Stimulated activated CD8-positive, alpha-beta memory T cell treated with anti-CD3 and anti-CD28 coated beads, Interleukin-12 subunit alpha, Interleukin-12 subunit beta, amount 100 ng/mL, for 1 hour (primary cell): Measurements from ENCODE around the gene TSPAN9.

Experiments
- DNase-seq: peaks from one replicate; pipeline ENCODE4 v3.0.0-alpha.2; 2020; ENCODE audit warnings: low read depth

The TSPAN9 gene

DNA sequence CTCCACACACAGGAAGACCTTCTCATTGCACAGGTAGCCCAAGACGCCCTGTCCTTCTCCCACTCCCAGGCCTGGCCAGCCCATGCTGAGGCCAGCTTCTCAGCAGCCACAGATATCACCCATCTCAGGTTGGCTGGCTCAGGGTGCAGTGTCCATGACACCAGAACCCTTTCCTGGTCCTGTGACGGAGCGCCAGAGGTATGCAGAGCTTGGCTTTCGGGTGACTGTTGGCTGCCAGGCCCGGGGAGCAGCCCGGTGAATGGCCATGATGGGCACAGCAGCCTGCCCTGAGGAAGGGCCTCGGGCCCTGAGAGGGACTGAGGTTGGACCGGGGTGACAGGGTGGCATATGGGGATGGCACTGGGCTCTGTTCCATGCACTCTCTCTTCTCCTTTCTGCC lies 173.4 kb downstream of the TSPAN9 start:
- DNase-seq: no peak

DNA sequence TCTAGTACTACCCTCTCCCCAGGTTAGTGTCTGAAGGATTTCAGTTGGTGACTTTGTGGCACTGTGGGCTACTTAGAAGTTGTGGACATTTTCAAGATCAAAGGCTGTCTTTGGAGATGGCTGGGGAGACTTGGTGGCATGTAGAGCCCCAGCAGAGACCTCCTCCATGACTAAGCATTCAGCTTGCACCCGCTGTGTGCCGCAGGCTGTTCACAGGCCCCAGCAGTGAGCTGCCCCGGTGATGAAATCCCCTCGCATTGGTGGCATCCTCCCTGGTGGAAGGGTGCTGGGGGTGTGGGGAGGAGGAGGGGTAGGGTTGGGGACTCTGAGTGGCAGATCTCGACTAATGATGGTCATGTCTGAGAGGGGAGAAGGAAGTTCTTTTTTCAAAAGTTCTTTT lies 173.9 kb downstream of the TSPAN9 start:
- no peak for DNase-seq

DNA sequence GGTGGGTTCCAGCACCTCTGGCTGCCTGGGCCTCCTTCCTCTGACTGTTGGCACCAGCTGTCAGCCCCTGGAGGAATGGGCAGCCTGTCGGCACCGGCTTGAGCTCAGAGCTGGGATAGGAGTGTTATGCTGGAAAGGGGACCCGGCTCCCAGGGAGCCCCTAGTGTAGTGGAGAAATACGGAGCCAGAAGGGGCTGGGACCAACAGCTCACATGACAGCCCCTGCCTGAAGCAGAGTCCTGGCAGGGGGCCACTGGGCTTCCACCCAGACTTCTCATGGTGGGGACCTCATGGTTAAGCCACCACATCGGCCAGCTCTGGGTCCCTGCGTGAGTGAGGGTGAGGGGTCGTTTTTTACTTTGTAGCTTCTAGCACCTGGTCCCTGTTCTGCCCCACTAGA lies 174.5 kb downstream of the TSPAN9 start:
- DNase-seq: no peak

DNA sequence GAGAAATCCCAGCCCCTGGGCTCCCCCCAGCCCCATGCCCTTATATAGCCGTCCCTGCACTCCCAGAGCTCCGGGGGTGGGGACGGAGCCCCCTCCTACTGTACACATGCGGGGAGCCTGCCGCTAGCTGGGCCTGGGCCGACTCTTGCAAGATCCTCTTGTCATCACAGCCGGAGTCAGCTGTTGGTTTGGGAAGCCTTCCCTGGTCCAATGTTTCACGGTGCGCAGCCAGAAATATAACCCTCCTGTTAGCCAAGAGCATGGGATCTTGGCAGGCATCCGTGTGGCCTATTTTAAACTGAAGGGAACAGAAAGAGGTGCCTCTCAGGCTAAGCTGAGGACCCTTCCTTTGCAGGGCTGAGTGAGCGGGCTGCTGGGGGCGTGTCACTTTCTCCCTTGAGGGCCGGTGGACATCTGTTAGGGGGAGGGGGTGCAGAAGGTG lies 175.3 kb downstream of the TSPAN9 start:
- DNase-seq: no peak

- no peak for DNase-seq
Observed at GRCh38 chr12:3253682-3254275, 176.6 kb downstream of the TSPAN9 start.

DNA sequence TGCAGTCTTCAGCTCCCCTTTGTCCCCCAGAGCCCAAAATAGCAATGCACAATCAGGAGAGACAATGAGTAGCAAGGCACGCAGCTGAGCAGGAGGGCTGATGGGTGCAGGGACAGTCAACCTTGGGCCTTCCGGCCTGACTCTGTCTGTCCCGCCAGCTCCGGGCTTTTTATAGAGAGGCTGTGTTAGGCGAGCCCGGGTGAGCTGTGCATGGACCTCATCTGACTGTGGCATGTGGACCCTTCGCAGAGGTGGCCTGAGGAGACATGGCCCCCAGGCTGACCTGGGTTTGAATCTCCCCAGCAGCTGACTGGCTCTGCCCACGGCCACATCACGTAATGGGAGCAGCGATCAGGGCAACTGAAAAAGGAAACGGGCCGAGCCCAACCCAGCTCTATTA lies 177.9 kb downstream of the TSPAN9 start:
- DNase-seq: no peak

DNA sequence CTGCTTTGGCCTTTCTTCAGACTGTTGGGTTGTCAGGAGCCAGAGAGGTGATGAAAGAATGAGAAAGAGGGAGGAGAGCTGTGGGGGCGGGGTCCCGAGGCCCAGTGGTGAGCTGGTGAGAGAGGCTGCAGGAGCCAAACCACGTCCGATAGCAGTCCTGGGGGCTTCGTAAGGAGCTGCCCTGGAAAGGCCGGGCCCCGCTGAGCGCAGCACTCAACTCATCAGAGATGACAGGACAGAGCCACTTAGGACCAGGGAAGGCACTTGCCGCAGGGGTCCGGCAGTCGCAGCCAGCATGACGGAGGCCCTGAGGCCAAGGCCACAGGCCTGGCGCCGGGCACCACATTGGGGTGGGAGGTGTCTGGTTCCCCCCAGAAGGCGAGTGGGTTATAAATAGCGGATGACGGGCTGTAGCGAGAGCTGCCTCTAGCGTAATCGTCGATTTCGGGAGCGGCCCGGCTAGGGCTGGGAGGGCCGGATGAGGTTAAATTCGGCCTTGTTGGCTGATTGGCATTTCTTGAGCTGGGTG lies 179.0 kb downstream of the TSPAN9 start:
- DNase-seq: no peak

DNA sequence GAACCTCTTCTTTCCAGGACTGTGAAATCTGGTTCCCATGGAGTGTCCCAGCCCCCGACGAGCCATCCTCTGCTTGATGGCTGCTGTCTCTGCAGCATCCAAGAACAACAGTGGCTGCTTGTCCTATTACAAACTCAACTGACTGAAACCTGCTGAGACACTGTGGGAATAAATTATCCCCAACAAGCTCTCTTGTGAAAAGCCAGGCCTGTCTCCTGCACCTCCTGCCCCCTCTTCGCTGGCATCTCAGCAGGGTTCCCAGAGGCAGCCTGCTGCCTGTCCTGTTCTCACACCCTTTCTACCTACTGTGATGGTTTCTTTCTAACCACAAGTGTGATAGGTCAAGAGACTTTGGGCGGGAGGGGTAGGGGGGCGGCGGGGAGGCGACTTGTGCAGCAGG lies 180.2 kb downstream of the TSPAN9 start:
- DNase-seq: no peak

DNA sequence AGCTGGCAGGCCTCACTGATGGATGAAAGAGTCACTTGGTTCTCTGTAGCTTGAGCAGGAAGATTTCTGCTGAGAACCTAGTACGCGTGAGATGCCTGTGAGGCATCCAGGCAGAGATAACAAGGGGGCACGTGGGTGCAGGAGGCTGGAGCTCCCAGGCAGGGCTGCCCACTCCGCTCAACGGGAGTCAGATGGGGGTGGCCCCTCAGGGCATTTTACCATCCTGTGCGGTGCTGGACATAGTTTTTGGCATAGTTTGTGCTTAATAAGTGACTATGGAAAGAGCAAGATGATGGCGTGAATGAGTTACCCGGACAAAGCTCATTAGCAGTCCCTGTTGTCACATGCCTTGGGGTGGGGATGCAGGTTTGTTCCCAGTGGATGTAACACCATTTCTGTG lies 182.8 kb downstream of the TSPAN9 start:
- no peak for DNase-seq

GRCh38 chr12:3261782-3262359 lies 184.7 kb downstream of the TSPAN9 start:
- DNase-seq: no peak

GRCh38 chr12:3262470-3262869 lies 185.3 kb downstream of the TSPAN9 start:
- DNase-seq: no peak

DNA sequence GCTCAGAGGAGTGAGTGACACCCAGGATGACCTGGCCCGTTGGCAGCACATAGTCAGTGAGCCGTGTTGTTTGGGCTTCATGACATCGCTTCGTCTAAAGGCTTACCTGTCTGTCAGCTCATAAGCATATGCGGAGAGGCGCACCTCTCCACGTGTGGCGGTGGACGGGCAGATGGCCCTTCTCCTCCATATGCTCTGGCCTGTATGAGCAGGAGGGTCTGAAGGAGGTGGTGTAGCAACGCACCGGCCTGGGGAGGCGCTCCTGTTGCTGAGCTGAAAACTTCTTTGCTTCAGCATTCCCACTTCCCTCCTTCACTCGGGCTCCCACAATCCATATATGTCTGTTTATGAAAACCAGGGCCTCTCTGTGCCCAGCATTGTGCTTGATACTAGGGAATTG lies 186.1 kb downstream of the TSPAN9 start:
- no peak for DNase-seq

DNA sequence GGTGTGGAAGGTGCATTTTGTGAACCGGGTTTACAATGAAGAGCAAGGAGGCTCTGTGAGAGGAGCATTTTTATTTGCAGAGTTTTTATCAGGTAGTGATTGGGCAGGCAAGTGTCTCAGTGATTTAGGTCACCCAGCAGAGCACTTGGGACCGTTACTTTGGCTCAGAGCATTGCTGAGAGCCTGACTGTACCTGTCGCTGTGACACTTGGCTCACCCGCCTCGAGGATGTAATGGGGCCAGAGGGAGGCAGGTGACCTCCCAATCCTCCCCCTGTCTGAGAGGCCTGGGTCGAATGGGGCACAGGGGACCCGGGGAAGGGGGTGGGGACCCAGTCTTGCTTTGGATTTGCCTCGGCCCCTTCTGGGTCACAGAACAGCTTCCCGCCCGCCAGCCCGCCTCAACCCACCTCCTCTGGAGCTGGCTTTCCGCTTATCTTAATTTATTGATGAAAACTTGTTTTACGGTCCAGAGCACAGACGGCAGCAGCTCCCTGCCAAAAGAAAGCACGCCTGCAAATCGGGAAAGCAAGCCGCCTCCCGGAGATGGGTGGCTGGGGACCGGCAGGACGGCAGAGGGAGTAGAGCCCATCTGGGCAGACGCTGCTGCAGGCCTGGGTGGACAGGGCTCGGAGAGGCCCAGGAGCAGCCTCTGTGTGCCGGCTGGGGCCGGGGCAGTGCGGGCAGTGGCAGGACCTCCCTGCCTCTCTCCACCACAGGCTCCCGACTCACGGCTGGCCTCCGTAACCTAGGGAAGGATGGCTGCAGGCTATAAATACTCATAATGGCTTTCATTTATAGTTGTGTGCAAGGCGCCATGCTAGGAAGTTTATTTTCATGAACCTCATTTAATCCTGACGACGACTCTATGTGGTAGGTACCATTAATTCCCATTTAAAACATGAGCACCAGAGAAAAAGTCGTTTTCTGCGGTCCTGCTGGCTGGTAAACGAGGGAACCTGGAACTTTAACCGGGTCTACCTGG lies 187.1 kb downstream of the TSPAN9 start:
- no peak for DNase-seq

DNA sequence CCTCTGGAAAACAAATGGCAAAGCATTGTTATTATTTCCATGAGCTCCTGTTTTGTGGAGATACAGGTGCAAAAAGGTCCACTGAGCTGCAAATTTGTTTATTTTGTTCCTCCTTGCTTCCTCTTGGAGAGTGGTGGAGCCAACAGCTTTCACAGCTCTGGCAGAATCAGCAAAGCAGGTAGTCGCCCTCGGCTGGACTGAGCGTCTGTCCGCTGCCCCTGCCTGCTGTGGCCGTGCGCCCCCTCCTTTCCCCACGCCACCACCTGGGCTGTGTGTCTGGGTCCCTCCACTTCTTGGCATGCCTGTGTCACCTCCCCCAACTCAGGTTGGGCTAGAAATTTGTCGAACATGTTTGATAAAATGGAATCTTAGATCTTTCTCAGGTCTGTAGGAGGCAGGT lies 188.2 kb downstream of the TSPAN9 start:
- DNase-seq: no peak

DNA sequence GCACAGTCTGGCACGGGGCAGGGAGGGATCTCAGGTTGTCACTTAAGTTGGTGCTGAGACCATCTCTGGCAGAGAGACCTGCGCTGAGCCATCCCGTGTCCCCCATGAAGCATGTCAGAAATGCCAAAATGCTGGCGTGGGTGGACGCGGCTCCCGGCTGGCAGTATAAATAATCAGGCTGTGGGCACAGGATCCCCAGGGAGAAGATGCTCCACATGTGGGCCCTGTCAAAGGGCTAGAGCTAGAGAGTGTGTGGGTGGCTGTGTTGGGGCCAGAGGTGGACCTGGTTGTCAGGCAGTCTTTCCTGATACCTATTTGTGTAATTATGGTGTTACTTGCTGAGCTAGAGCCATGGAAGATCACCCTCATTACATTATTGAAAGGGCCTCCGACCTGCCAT lies 189.5 kb downstream of the TSPAN9 start:
- DNase-seq: no peak

DNA sequence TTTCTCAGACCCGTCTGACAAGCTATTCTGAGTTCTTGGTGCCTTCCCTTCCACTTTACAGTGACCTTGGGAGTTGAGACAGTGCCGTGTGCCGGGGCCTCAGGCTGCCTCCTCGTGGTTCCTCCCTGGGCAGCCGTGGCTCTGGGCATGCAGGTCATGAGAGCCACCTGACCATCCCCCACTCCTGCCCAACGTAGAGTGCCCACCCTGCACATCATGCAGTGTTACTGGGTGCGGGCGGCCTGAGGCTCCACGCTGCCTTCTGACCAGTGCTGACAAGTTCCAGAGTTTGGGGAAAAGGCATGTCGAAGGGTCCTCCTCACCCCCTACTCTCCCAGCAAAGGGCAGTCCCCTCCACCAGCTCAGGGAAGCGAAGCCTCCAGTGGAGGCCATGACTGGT lies 190.5 kb downstream of the TSPAN9 start:
- DNase-seq: no peak

GRCh38 chr12:3269594-3269993 lies 192.4 kb downstream of the TSPAN9 start:
- no peak for DNase-seq

DNA sequence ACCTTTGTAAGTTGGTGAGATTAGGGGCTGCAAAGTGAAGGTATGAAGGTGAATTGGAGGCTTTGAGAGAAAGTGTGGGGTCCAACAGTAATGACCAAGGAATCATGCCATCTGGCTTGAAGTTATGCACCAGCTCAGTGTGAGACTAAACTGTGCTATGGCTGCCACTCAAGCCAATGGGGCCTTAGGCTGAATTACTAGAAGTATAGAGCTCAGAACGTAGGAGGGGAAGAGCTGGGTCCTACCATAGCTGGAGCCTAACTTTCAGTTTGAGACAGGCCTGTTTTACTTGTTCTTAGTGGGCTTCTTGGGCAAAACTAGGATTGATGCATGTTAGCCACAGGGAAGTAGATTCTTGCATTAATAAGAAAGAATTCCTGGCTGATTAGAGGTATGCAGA lies 194.0 kb downstream of the TSPAN9 start:
- no peak for DNase-seq

DNA sequence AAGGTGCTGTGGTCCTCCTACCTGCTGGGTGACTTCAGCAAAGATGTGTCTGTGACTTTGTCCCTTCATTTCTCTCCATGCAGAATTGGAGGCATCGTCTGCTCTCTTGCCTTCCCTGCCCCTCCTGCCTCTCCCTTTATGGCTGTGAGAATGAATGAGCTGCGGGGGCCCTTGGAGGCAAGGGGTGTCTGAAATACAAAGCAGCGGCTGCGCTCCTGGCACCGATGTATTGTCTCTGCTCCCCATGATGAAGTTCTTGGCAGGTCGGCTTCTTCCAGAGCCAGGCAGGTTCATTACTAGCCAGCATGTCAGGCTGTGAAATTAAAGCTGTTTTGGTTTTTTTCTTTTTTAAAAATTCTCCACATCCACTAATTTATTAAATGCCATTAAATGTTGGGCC lies 194.5 kb downstream of the TSPAN9 start:
- no peak for DNase-seq

GRCh38 chr12:3272958-3273357 lies 195.8 kb downstream of the TSPAN9 start:
- no peak for DNase-seq

DNA sequence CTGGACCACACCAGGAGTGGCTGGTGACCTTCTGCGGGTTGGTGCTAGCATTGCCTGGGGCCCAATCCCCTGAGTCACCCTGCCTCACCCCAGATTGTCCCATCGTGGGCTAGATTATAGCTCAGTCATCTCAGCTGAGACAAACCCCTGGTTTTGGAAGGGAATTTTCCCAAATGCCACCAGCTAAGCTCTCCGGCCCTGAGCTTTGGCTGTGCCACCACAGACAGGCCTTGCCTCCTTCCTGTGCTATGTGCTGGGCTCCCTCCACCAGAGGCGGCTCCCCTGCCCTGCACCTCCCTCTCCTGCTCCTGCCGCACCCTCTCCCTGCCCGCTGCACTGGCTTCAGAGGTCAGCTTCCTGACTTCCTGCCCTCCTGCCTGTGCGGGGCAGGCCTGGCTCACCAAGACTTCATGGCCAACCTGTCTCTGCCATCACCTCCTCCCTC lies 196.3 kb downstream of the TSPAN9 start:
- DNase-seq: no peak

DNA sequence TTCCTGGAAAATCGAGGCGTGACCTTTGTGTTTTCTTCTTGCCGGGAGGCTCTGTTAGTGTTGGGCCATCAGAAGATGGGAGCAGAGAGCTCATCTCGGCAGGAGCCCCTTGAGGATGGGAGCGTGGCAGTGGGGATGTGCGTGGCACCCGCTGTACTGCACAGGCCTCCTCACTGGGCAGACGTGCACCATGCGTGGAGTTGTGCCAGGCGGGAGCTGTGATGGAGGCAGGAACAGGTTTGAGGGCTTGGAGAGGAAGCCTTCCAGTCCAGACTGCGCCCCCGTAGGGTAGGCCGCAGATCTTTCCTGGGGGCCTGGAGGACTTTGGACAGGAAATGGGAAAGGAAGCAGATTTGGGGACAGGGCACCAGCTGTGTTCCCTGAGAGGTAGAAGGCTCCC lies 197.5 kb downstream of the TSPAN9 start:
- no peak for DNase-seq
